NCI-H2227 (cell line): ENCODE measurements around the gene TENT4B.

ENCODE experiments used
- DNase-seq: peaks from one replicate; lab custom pipeline; 2025; ENCODE audit not compliant: unreplicated experiment; lab: John Stamatoyannopoulos, UW

The TENT4B gene

GRCh38 chr16:50254072-50254471 lies 101.0 kb downstream of the TENT4B start:
- DNase-seq: no peak

GRCh38 chr16:50255538-50255937 lies 102.4 kb downstream of the TENT4B start:
- no peak for DNase-seq

GRCh38 chr16:50256604-50257003 lies 103.5 kb downstream of the TENT4B start:
- DNase-seq: no peak

GRCh38 chr16:50257876-50258275 lies 104.8 kb downstream of the TENT4B start:
- no peak for DNase-seq

- DNase-seq: peak; percentile 76
These were observed 106.5 kb downstream of the TENT4B start for GRCh38 chr16:50259334-50260205.

- DNase-seq: no peak
These were observed 107.4 kb downstream of the TENT4B start for GRCh38 chr16:50260206-50261159.

- DNase-seq: no peak
These were observed 108.1 kb downstream of the TENT4B start for GRCh38 chr16:50261160-50261706.

- DNase-seq: no peak
These were observed 108.7 kb downstream of the TENT4B start for GRCh38 chr16:50261707-50262235.

- no peak for DNase-seq
These were observed 110.2 kb downstream of the TENT4B start for GRCh38 chr16:50263060-50263909.

- no peak for DNase-seq
These were observed 111.1 kb downstream of the TENT4B start for GRCh38 chr16:50263940-50264929.

GRCh38 chr16:50265260-50265659 lies 112.2 kb downstream of the TENT4B start:
- no peak for DNase-seq

GRCh38 chr16:50265716-50266336 lies 112.7 kb downstream of the TENT4B start:
- no peak for DNase-seq

- peak; percentile 64 for DNase-seq
These were observed 113.4 kb downstream of the TENT4B start, which contains the start of gene ADCY7 for GRCh38 chr16:50266337-50267091. TSS of gene ADCY7 (plus strand) at chr16:50266551. CDS start at chr16:50288180, 21,629 bp downstream.

- no peak for DNase-seq
These were observed 114.1 kb downstream of the TENT4B start for GRCh38 chr16:50267151-50267631.

GRCh38 chr16:50267651-50268050 lies 114.5 kb downstream of the TENT4B start:
- DNase-seq: no peak

GRCh38 chr16:50268352-50268751 lies 115.2 kb downstream of the TENT4B start:
- no peak for DNase-seq

- DNase-seq: no peak
These were observed 116.1 kb downstream of the TENT4B start for GRCh38 chr16:50269061-50269705.
